PC-3 (cell line): ENCODE results near the gene NUFIP1. TPM values are rescaled to one million over a fixed set of nuclear protein-coding genes. Genes with fewer than 3 reads are reported as not detected.

ENCODE experiments used
- ATAC-seq: fragments of 200-7000 bp; cut with Tn5 transposase; 2 replicates; pipeline ENCODE4 v1.9.1; 2020; ENCODE audit warnings: mild to moderate bottlenecking, moderate library complexity
- BruUV-seq: library from RNA; stranded (reverse); fragments of 400-500 nt; replicated peaks from 2 replicates; lab custom pipeline; 2021; lab: Mats Ljungman, UMichigan
- CTCF ChIA-PET: fragments of 300-600 bp; sonication (Branson Sonifier 250); formaldehyde crosslinking; loops from one replicate; lab custom pipeline; 2022; ENCODE audit warnings: antibody characterized with exemption; lab: Charles Lee
- POLR2A ChIA-PET: fragments of 300-600 bp; sonication (Branson Sonifier 250); formaldehyde crosslinking; loops from one replicate; lab custom pipeline; 2022; ENCODE audit warnings: antibody characterized with exemption; ENCODE audit not compliant: unreplicated experiment; lab: Charles Lee
- DNase-seq: peaks from one replicate; pipeline ENCODE4 v3.0.0-alpha.2; 2015
- H2AFZ ChIP-seq: fragments of 300-600 bp; sonication (generic); 2 replicates; pipeline ENCODE4 v1.6.0; 2016; ENCODE audit warnings: antibody characterized with exemption, low read length
- H3F3A ChIP-seq: fragments of 300-600 bp; sonication (generic); one replicate; pipeline ENCODE4 v1.6.0; 2017; ENCODE audit warnings: antibody characterized with exemption, low read length, control low read depth, mild to moderate bottlenecking; ENCODE audit not compliant: unreplicated experiment
- H3K27ac ChIP-seq: fragments of 300-600 bp; sonication (generic); 2 replicates; pipeline ENCODE4 v1.5.1; 2016; ENCODE audit warnings: mild to moderate bottlenecking, low read length
- H3K27me3 ChIP-seq: fragments of 300-600 bp; sonication (generic); 2 replicates; pipeline ENCODE4 v1.6.1; 2016; ENCODE audit warnings: low read length, mixed read lengths
- H3K36me3 ChIP-seq: fragments of 300-600 bp; sonication (generic); 2 replicates; pipeline ENCODE4 v1.6.1; 2016; ENCODE audit warnings: low read depth, mixed run types, low read length, mixed read lengths
- H3K4me1 ChIP-seq: fragments of 300-600 bp; sonication (generic); 2 replicates; pipeline ENCODE4 v1.5.1; 2016; ENCODE audit warnings: low read length; ENCODE audit not compliant: insufficient read depth
- H3K4me2 ChIP-seq: fragments of 300-600 bp; sonication (generic); 2 replicates; pipeline ENCODE4 v1.6.0; 2016; ENCODE audit warnings: low read length
- H3K4me3 ChIP-seq: fragments of 300-600 bp; sonication (generic); 2 replicates; pipeline ENCODE4 v1.5.1; 2016; ENCODE audit warnings: mild to moderate bottlenecking, low read length, mixed read lengths
- H3K79me2 ChIP-seq: fragments of 300-600 bp; sonication (generic); 2 replicates; pipeline ENCODE4 v1.6.1; 2017; ENCODE audit warnings: low read length, mixed read lengths
- H3K9ac ChIP-seq: fragments of 300-600 bp; sonication (generic); 2 replicates; pipeline ENCODE4 v1.6.0; 2016; ENCODE audit warnings: mild to moderate bottlenecking, low read length
- H3K9me2 ChIP-seq: fragments of 300-600 bp; sonication (generic); replicated peaks from 2 replicates; pipeline ENCODE4 v1.6.1; 2016; ENCODE audit warnings: mixed run types, low read length, mixed read lengths
- H3K9me3 ChIP-seq: fragments of 300-600 bp; sonication (generic); 2 replicates; pipeline ENCODE4 v1.6.1; 2016; ENCODE audit warnings: low read length, mixed read lengths
- H4K20me1 ChIP-seq: fragments of 300-600 bp; sonication (generic); 2 replicates; pipeline ENCODE4 v1.6.1; 2016; ENCODE audit warnings: low read length, mixed read lengths
- EZH2 ChIP-seq: fragments of 300-600 bp; sonication (generic); IDR thresholded peaks from one replicate; pipeline ENCODE4 v1.6.1; 2017; ENCODE audit warnings: antibody characterized with exemption, mild to moderate bottlenecking, low read length; ENCODE audit not compliant: unreplicated experiment
- EZH2phosphoT487 ChIP-seq: fragments of 300-600 bp; sonication (generic); IDR thresholded peaks from 2 replicates; pipeline ENCODE4 v1.6.1; 2018; ENCODE audit warnings: mild to moderate bottlenecking, antibody characterized with exemption, low read length, borderline replicate concordance
- intact Hi-C: fragments of 100-400 bp; cut with micrococcal nuclease; formaldehyde crosslinking; loops from 2 replicates; pipeline ENCODE4 v1.9.0; 2023
- total RNA-seq: library from RNA; depleted of rRNA; stranded (reverse); fragments of >200 nt; gene quantifications from 2 replicates; pipeline ENCODE4 v1.2.3, GENCODE V29; 2014
- TF ChIP-seq, protein P1 (sequence below): fragments of 300-600 bp; sonication (generic); conservative IDR thresholded peaks from 2 replicates; pipeline ENCODE4 v1.5.1; 2017; ENCODE audit warnings: antibody characterized with exemption, low read depth, mild to moderate bottlenecking, low read length

The NUFIP1 gene
- total RNA-seq, 1 experiment from 2014 or later, result 4.0 TPM

DNA sequence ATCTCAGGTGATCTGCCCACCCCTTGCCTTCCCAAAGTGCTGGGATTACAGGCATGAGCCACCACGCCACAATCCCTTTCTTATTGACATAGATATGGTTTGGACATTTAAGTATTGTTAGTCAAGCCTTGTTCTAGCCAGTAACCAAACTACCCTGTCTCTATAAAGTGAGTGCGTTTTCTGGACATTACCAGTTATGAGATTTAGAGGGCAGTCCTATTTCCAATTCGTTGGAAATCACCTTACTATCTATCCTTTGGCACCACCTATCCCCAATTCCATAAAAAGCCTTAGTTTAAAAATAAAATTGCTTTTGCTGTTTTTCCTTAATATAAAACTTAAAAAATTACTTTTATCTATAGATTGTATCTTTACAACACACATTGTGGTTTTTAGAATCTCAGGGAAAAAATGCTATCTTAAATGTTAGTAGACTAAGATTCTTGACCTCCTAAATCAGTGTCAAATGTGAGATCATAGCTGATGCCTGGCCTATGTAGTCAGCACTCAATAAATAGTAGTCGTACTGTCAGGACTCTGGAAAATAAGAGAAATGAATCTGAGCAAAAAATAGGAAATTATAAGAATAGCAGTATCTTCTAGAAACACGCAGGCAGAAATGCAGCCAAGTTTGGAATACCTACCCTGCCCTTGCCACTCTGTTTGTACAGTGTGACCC lies 57.0 kb downstream of the NUFIP1 start:
- Histone ChIP-seq H3F3A (peaks cover 29% of the 10 kb centered on the region), H3K9me2 (no peaks in the 10 kb centered on the region), H3K9ac (peak overlapping the region; percentile 50), H3K9me3 (no peaks in the 10 kb centered on the region), H3K27ac (peak overlapping the region; percentile 97), H3K4me2 (peak overlapping the region; percentile 70), H3K79me2 (no peaks in the 10 kb centered on the region), H3K27me3 (no peaks in the 10 kb centered on the region), H3K4me1 (peaks cover 51% of the 10 kb centered on the region), H2AFZ (peak overlapping the region; percentile 30), H4K20me1 (no peaks in the 10 kb centered on the region), H3K36me3 (no peaks in the 10 kb centered on the region), H3K4me3 (no peak overlapping the region)
- DNase-seq (peak; percentile 55), ATAC-seq (peak; percentile 27)
- ChIA-PET POLR2A (interaction anchor here (1.6 kb wide), 1 partner anchor 14 kb away, joined by 7 read pairs; no protein-coding TSS in a partner anchor), CTCF (interaction anchor here (0.5 to 1.4 kb wide), 3 partner anchors 10 to 1159 kb away, joined by 3 to 12 read pairs (median 3); no protein-coding TSS in a partner anchor)
- intact Hi-C loops, result loop anchor here (2.0 to 5.0 kb wide), 2 partner anchors 14 to 35 kb away; no protein-coding TSS in a partner anchor
- TSS peak; percentile 32 for BruUV-seq
- TF ChIP-seq, protein P1, sequence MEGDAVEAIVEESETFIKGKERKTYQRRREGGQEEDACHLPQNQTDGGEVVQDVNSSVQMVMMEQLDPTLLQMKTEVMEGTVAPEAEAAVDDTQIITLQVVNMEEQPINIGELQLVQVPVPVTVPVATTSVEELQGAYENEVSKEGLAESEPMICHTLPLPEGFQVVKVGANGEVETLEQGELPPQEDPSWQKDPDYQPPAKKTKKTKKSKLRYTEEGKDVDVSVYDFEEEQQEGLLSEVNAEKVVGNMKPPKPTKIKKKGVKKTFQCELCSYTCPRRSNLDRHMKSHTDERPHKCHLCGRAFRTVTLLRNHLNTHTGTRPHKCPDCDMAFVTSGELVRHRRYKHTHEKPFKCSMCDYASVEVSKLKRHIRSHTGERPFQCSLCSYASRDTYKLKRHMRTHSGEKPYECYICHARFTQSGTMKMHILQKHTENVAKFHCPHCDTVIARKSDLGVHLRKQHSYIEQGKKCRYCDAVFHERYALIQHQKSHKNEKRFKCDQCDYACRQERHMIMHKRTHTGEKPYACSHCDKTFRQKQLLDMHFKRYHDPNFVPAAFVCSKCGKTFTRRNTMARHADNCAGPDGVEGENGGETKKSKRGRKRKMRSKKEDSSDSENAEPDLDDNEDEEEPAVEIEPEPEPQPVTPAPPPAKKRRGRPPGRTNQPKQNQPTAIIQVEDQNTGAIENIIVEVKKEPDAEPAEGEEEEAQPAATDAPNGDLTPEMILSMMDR, result peak; percentile 26; the same call in 1 of the 2 replicates
- no peak for TF ChIP-seq EZH2
- no peak for TF ChIP-seq EZH2phosphoT487

DNA sequence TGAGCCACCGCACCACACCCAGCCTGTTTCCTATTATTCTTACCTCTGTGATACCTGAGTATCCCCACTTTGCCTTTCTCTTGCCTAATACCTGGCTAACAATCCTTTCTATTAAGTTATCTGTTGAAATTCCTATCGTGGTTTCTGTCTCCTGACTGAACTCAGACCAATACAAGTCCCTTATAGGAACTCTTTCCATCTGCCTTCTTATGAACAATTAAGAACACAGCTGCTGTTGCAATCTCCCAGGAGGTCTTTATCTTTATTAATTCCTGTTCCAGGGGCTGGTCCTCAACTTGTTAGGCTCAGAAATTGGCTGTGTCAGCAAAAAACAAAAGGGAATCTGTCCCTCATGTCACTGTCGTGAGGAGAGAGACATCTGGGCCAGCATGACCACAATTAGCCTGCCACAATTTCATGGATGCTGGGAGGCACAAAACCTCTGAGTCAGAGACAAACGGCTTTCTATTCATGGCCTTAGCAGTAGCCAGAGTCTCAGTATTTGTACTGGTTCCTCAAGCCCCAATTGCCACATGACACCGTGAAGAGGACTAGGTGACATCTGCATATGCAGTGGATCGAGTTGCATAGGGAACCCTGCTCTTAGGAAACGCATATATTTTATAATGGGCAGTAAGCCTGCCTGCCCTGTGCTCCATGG lies 58.2 kb downstream of the NUFIP1 start:
- H3K79me2 ChIP-seq, result no peaks in the 10 kb centered on the region
- 0 out of 2 replicates have a peak overlapping the region, but pooled peaks have one; percentile 13 for H3K4me2 ChIP-seq
- H3F3A ChIP-seq, result peaks cover 29% of the 10 kb centered on the region
- H3K27me3 ChIP-seq, result no peaks in the 10 kb centered on the region
- no peaks in the 10 kb centered on the region for H3K36me3 ChIP-seq
- no peaks in the 10 kb centered on the region for H3K9me3 ChIP-seq
- no peak for TF ChIP-seq EZH2
- no peak for TF ChIP-seq EZH2phosphoT487
- TF ChIP-seq, protein P1, result no peak
- POLR2A ChIA-PET, result no interaction called here
- intact Hi-C loops, result loop anchor here (5.0 kb wide), 1 partner anchor 36 kb away; no protein-coding TSS in a partner anchor
- CTCF ChIA-PET, result no interaction called here
- no peak overlapping the region for H2AFZ ChIP-seq
- peaks cover 51% of the 10 kb centered on the region for H3K4me1 ChIP-seq
- H3K9me2 ChIP-seq, result no peaks in the 10 kb centered on the region
- H3K9ac ChIP-seq, result peak overlapping the region; percentile 50; the same call in 1 of the 2 replicates
- no peaks in the 10 kb centered on the region for H4K20me1 ChIP-seq
- peak overlapping the region; percentile 97 for H3K27ac ChIP-seq
- ATAC-seq (no peak), DNase-seq (peak; percentile 27)
- H3K4me3 ChIP-seq, result no peak overlapping the region
- BruUV-seq, result no TSS peak
